DND-41 (cell line): Measurements from ENCODE around the gene GBP3.
"Not testable (repeated sequence)": the region's sequence is repeated elsewhere in the genome, so short reads cannot be mapped to it uniquely, and the experiment has no call there.

Experiments used
- ATAC-seq: fragments of 200-7000 bp; cut with Tn5 transposase; 3 replicates; pipeline ENCODE4 v1.9.1; 2021; ENCODE audit warnings: low read depth; ENCODE audit not compliant: insufficient read depth
- DNase-seq: peaks from one replicate; pipeline ENCODE4 v3.0.0-alpha.2; 2020
- H2AFZ ChIP-seq: 2 replicates; pipeline ENCODE4 v1.6.0; 2012; ENCODE audit warnings: low read depth, low read length
- H3K27ac ChIP-seq: 2 replicates; pipeline ENCODE4 v1.5.1; 2012; ENCODE audit warnings: low read length, inconsistent platforms
- H3K27me3 ChIP-seq: fragments of 200-600 bp; sonication (generic); 2 replicates; pipeline ENCODE4 v1.6.0; 2012; ENCODE audit warnings: low read length, mild to moderate bottlenecking, inconsistent platforms; ENCODE audit not compliant: insufficient read depth, poor library complexity
- H3K36me3 ChIP-seq: 2 replicates; pipeline ENCODE4 v1.5.1; 2012; ENCODE audit warnings: low read length, inconsistent platforms; ENCODE audit not compliant: insufficient read depth
- H3K4me1 ChIP-seq: 2 replicates; pipeline ENCODE4 v1.5.1; 2012; ENCODE audit warnings: mild to moderate bottlenecking, low read length; ENCODE audit not compliant: insufficient read depth
- H3K4me2 ChIP-seq: 2 replicates; pipeline ENCODE4 v1.6.0; 2012; ENCODE audit warnings: mild to moderate bottlenecking, moderate library complexity, low read length, inconsistent platforms; ENCODE audit not compliant: insufficient read depth
- H3K4me3 ChIP-seq, 2 experiments: fragments of 200-600 bp in 1 of 2; shearing (Covaris generic) in 1 of 2; 2 replicates each; pipeline ENCODE4 v1.5.1; 2012 to 2016; ENCODE audit warnings: inconsistent platforms in 2 of 2, low read length in 2 of 2, mild to moderate bottlenecking in 2 of 2, low read depth in 1 of 2, moderate library complexity in 1 of 2
- H3K79me2 ChIP-seq: 2 replicates; pipeline ENCODE4 v1.6.0; 2012; ENCODE audit warnings: low read length, inconsistent platforms; ENCODE audit not compliant: insufficient read depth
- H3K9ac ChIP-seq: 2 replicates; pipeline ENCODE4 v1.6.0; 2012; ENCODE audit warnings: low read depth, mild to moderate bottlenecking, inconsistent platforms, low read length, moderate library complexity
- H3K9me3 ChIP-seq: 2 replicates; pipeline ENCODE4 v1.5.1; 2012; ENCODE audit warnings: low read length, moderate library complexity, mild to moderate bottlenecking, inconsistent platforms; ENCODE audit not compliant: insufficient read depth, severe bottlenecking
- H4K20me1 ChIP-seq: 2 replicates; pipeline ENCODE4 v1.6.0; 2012; ENCODE audit warnings: low read length; ENCODE audit not compliant: insufficient read depth
- CTCF ChIP-seq: IDR thresholded peaks from 2 replicates; pipeline ENCODE4 v1.5.1; 2012; ENCODE audit warnings: borderline replicate concordance, low read length, moderate library complexity, mild to moderate bottlenecking; ENCODE audit not compliant: poor library complexity, severe bottlenecking; ENCODE audit errors: extremely low read depth
- EZH2 ChIP-seq: IDR thresholded peaks from 3 replicates; pipeline ENCODE4 v1.6.1; 2012; ENCODE audit warnings: borderline replicate concordance, low read depth, mild to moderate bottlenecking, moderate library complexity, low read length, inconsistent platforms; ENCODE audit not compliant: severe bottlenecking

The GBP3 gene

GRCh38 chr1:88984569-88984968 is 38.1 kb downstream of the GBP3 start:
- H3K4me2 ChIP-seq: peak overlapping the region; percentile 51
- H3K4me3 ChIP-seq: no peak overlapping the region; a peak in 1 of 4 replicates
- peaks cover 100% of the 10 kb centered on the region for H3K79me2 ChIP-seq
- H3K36me3 ChIP-seq: peaks cover 65% of the 10 kb centered on the region
- H3K9ac ChIP-seq: peak overlapping the region; percentile 27; the same call in 1 of the 2 replicates
- ATAC-seq: peak; percentile 12; the same call in 1 of the 3 replicates
- no peak for TF ChIP-seq EZH2
- TF ChIP-seq CTCF: no peak
- H3K27me3 ChIP-seq: no peaks in the 10 kb centered on the region
- 0 out of 2 replicates have a peak, but pooled peaks cover 2% of the 10 kb centered on the region for H4K20me1 ChIP-seq
- no peaks in the 10 kb centered on the region for H3K9me3 ChIP-seq
- peaks cover 59% of the 10 kb centered on the region for H3K4me1 ChIP-seq
- H2AFZ ChIP-seq: no peak overlapping the region
- H3K27ac ChIP-seq: 0 out of 2 replicates have a peak overlapping the region, but pooled peaks have one; percentile 28
- no peak for DNase-seq

- H3K27ac ChIP-seq: 0 out of 2 replicates have a peak overlapping the region, but pooled peaks have one; percentile 28
- H3K4me3 ChIP-seq: no peak overlapping the region; a peak in 1 of 4 replicates
- peak; percentile 26 for DNase-seq
- no peaks in the 10 kb centered on the region for H3K27me3 ChIP-seq
- H2AFZ ChIP-seq: no peak overlapping the region
- TF ChIP-seq EZH2 (no peak), CTCF (peak; percentile 71)
- H4K20me1 ChIP-seq: peaks cover 4% of the 10 kb centered on the region; the same call in 1 of the 2 replicates
- no peaks in the 10 kb centered on the region for H3K9me3 ChIP-seq
- peaks cover 55% of the 10 kb centered on the region for H3K4me1 ChIP-seq
- H3K9ac ChIP-seq: peak overlapping the region; percentile 27; the same call in 1 of the 2 replicates
- peak overlapping the region; percentile 51 for H3K4me2 ChIP-seq
- peak; percentile 77 for ATAC-seq
- peaks cover 100% of the 10 kb centered on the region for H3K79me2 ChIP-seq
- peaks cover 69% of the 10 kb centered on the region for H3K36me3 ChIP-seq
Measured at GRCh38 chr1:88983791-88984559, 38.7 kb downstream of the GBP3 start.

GRCh38 chr1:88982055-88982454 is 40.6 kb downstream of the GBP3 start:
- DNase-seq: no peak
- no peak overlapping the region for H3K27ac ChIP-seq
- no peak for ATAC-seq
- peaks cover 7% of the 10 kb centered on the region; the same call in 1 of the 2 replicates for H4K20me1 ChIP-seq
- no peaks in the 10 kb centered on the region for H3K27me3 ChIP-seq
- TF ChIP-seq CTCF: no peak
- no peak for TF ChIP-seq EZH2
- no peak overlapping the region for H3K9ac ChIP-seq
- H3K36me3 ChIP-seq: peaks cover 63% of the 10 kb centered on the region
- H3K9me3 ChIP-seq: no peaks in the 10 kb centered on the region
- H3K4me1 ChIP-seq: peaks cover 45% of the 10 kb centered on the region
- peaks cover 95% of the 10 kb centered on the region for H3K79me2 ChIP-seq
- no peak overlapping the region for H3K4me3 ChIP-seq
- H3K4me2 ChIP-seq: no peak overlapping the region
- H2AFZ ChIP-seq: no peak overlapping the region

GRCh38 chr1:88981506-88981905 is 41.2 kb downstream of the GBP3 start:
- peaks cover 91% of the 10 kb centered on the region for H3K79me2 ChIP-seq
- H3K4me1 ChIP-seq: peaks cover 41% of the 10 kb centered on the region
- not testable (repeated sequence) for H3K27ac ChIP-seq, ATAC-seq, H3K9ac ChIP-seq, H4K20me1 ChIP-seq, H3K4me2 ChIP-seq, H2AFZ ChIP-seq, DNase-seq, H3K9me3 ChIP-seq, H3K4me3 ChIP-seq, H3K27me3 ChIP-seq
- H3K36me3 ChIP-seq: peaks cover 59% of the 10 kb centered on the region
